K562 (cell line): Measurements from ENCODE around the gene TOMM40L. TPM values are rescaled to one million over a fixed set of nuclear protein-coding genes. Genes with fewer than 3 reads are reported as not detected.
A peak's percentile ranks its signal among the peaks of the same experiment; 100 is the strongest.

Experiments
- ATAC-seq: fragments of 200-7000 bp; cut with Tn5 transposase; 3 replicates; pipeline ENCODE4 v1.9.1; 2020; ENCODE audit warnings: moderate library complexity
- BruUV-seq: library from RNA; stranded (reverse); fragments of 400-500 nt; replicated peaks from 2 replicates; lab custom pipeline; 2021; lab: Mats Ljungman, UMichigan
- CTCF ChIA-PET: fragments of 300-600 bp; formaldehyde crosslinking; extraction: SDS; loops from one replicate; lab custom pipeline; 2021; ENCODE audit warnings: low intra/inter-chr PET ratio; lab: Yijun Ruan, JAX
- POLR2A ChIA-PET: fragments of 300-600, 350-650 bp; sonication (Branson Sonifier 250); formaldehyde crosslinking; extraction: SDS; loops from one replicate; lab custom pipeline; 2021; ENCODE audit warnings: antibody characterized with exemption, inconsistent platforms; lab: Yijun Ruan, JAX
- DNase-seq, 4 experiments: peaks; one replicate each; pipeline versions ENCODE4 v3.0.0 to v3.0.0-alpha.2; 2011 to 2018; ENCODE audit warnings: low spot score in 3 of 4, mixed read lengths in 3 of 4; ENCODE audit errors: extremely low read depth in 1 of 4
- FAIRE-seq: peaks from 2 replicates; lab custom pipeline; 2011; peaks lifted over from hg19 to GRCh38; lab: Jason Lieb, UNC
- H2AFZ ChIP-seq: 2 replicates; pipeline ENCODE4 v1.6.0; 2011; ENCODE audit warnings: low read depth, low read length, control low read depth, inconsistent platforms
- H3K27ac ChIP-seq: fragments of 200-600 bp; 3 replicates; pipeline ENCODE4 v1.8.0; 2011; ENCODE audit warnings: low read depth, mild to moderate bottlenecking, control low read depth, inconsistent platforms, low read length, moderate library complexity, mixed read lengths; ENCODE audit errors: extremely low read depth
- H3K27me3 ChIP-seq, 2 experiments: fragments of 300-600 bp in 1 of 2; 2 replicates in 1 of 2; 3 replicates in 1 of 2; pipeline versions ENCODE4 v1.6.0 to v1.8.0; 2011; ENCODE audit warnings: inconsistent platforms in 2 of 2, low read length in 2 of 2, mild to moderate bottlenecking in 1 of 2, mixed read lengths in 1 of 2, moderate library complexity in 1 of 2; ENCODE audit not compliant: control insufficient read depth in 2 of 2, insufficient read depth in 2 of 2
- H3K36me3 ChIP-seq: fragments of 300-600 bp; 3 replicates; pipeline ENCODE4 v1.8.0; 2011; ENCODE audit warnings: mild to moderate bottlenecking, low read length, inconsistent platforms; ENCODE audit not compliant: control insufficient read depth, insufficient read depth
- H3K4me1 ChIP-seq, 2 experiments: fragments of 200-600 bp in 1 of 2; replicated peaks in 1 of 2; 2 replicates in 1 of 2; 3 replicates in 1 of 2; pipeline versions ENCODE4 v1.5.1 to v1.8.0; 2011; ENCODE audit warnings: inconsistent platforms in 2 of 2, low read length in 2 of 2, mild to moderate bottlenecking in 1 of 2, mixed read lengths in 1 of 2, moderate library complexity in 1 of 2; ENCODE audit not compliant: control insufficient read depth in 2 of 2, insufficient read depth in 2 of 2
- H3K4me2 ChIP-seq: 2 replicates; pipeline ENCODE4 v1.6.1; 2011; ENCODE audit warnings: low read length, control low read depth, inconsistent platforms, mixed read lengths; ENCODE audit not compliant: insufficient read depth
- H3K4me3 ChIP-seq: fragments of 200-600 bp; sonication (generic), shearing (Covaris generic); 2 replicates; pipeline ENCODE4 v1.5.1; 2016; ENCODE audit warnings: control low read depth, inconsistent platforms
- H3K79me2 ChIP-seq: fragments of 200-600 bp; 3 replicates; pipeline ENCODE4 v1.8.0; 2011; ENCODE audit warnings: low read length, inconsistent platforms; ENCODE audit not compliant: control insufficient read depth, insufficient read depth
- H3K9ac ChIP-seq, 2 experiments: 2 replicates each; pipeline versions ENCODE4 v1.6.0 to v1.6.1; 2011; ENCODE audit warnings: low read depth in 2 of 2, low read length in 2 of 2, control low read depth in 1 of 2, inconsistent platforms in 1 of 2, mild to moderate bottlenecking in 1 of 2, mixed read lengths in 1 of 2; ENCODE audit not compliant: insufficient read depth in 1 of 2
- H3K9me1 ChIP-seq: one replicate; pipeline ENCODE4 v1.6.0; 2011; ENCODE audit warnings: inconsistent platforms, mild to moderate bottlenecking, low read length, moderate library complexity; ENCODE audit not compliant: control insufficient read depth, insufficient read depth
- H3K9me3 ChIP-seq: replicated peaks from 2 replicates; pipeline ENCODE4 v1.5.1; 2011; ENCODE audit warnings: low read depth, low read length, inconsistent platforms; ENCODE audit not compliant: control insufficient read depth, insufficient read depth
- H4K20me1 ChIP-seq: replicated peaks from 2 replicates; pipeline ENCODE4 v1.6.1; 2011; ENCODE audit warnings: low read length, inconsistent platforms, mixed read lengths; ENCODE audit not compliant: control insufficient read depth, insufficient read depth
- CREB1 ChIP-seq, 2 experiments: sonication (generic) in 1 of 2; formaldehyde crosslinking in 1 of 2; IDR thresholded peaks; 2 replicates each; pipeline versions ENCODE4 v1.6.1 to v1.8.0; 2012 to 2022; ENCODE audit warnings: inconsistent platforms in 1 of 2, mild to moderate bottlenecking in 1 of 2, missing genetic modification reagents in 1 of 2, moderate library complexity in 1 of 2
- FOXA1 ChIP-seq: fragments of 450-650 bp; IDR thresholded peaks from 2 replicates; pipeline ENCODE4 v1.6.1; 2016; ENCODE audit warnings: mild to moderate bottlenecking, borderline replicate concordance
- FOXJ2 ChIP-seq: fragments of 200-800 bp; sonication (Bioruptor generic); IDR thresholded peaks from 2 replicates; pipeline ENCODE4 v1.6.1; 2016; ENCODE audit warnings: missing genetic modification characterization, missing compliant biosample characterization
- HMBOX1 ChIP-seq: sonication (generic); IDR thresholded peaks from 2 replicates; pipeline ENCODE4 v1.6.1; 2016
- SMAD1 ChIP-seq: fragments of 150-350 bp; IDR thresholded peaks from 2 replicates; pipeline ENCODE4 v1.6.1; 2014; ENCODE audit warnings: low read length, low read depth; ENCODE audit not compliant: partially characterized antibody
- SPI1 ChIP-seq: IDR thresholded peaks from 2 replicates; pipeline ENCODE4 v1.6.1; 2011; ENCODE audit warnings: low read depth, low read length, control low read depth, borderline replicate concordance
- SRF ChIP-seq, 2 experiments: fragments of 250-450, 450-650 bp in 1 of 2; sonication (Bioruptor Pico) in 1 of 2; sonication (generic) in 1 of 2; formaldehyde crosslinking; IDR thresholded peaks; 2 replicates each; pipeline versions ENCODE4 v1.5.0 to v1.5.1; 2020 to 2022; ENCODE audit warnings: mild to moderate bottlenecking in 1 of 2, missing genetic modification reagents in 1 of 2
- ZBTB40 ChIP-seq, 2 experiments: fragments of 450-650 bp in 1 of 2; sonication (generic) in 1 of 2; formaldehyde crosslinking in 1 of 2; IDR thresholded peaks; 2 replicates each; pipeline versions ENCODE4 v1.7.1 to v1.9.0; 2016 to 2022; ENCODE audit warnings: inconsistent platforms in 1 of 2, mild to moderate bottlenecking in 1 of 2, missing genetic modification reagents in 1 of 2
- ZKSCAN3 ChIP-seq: fragments of 250-450 bp; sonication (Bioruptor Pico); IDR thresholded peaks from 2 replicates; pipeline ENCODE4 v1.4.0; 2020
- ZNF347 ChIP-seq: fragments of 450-650 bp; formaldehyde crosslinking; IDR thresholded peaks from 2 replicates; pipeline ENCODE4 v1.4.0; 2020; ENCODE audit warnings: low read depth, mild to moderate bottlenecking, moderate library complexity
- ZZZ3 ChIP-seq: fragments of 450-650 bp; IDR thresholded peaks from 2 replicates; pipeline ENCODE4 v1.6.1; 2016; ENCODE audit warnings: antibody characterized with exemption, mild to moderate bottlenecking, moderate library complexity
- WGBS: fragments of 100-300 bp; shearing (Covaris generic); methylation state at CpG from one replicate; pipeline ENCODE4 v1.1.6; 2016; ENCODE audit warnings: low coverage, mixed read lengths; ENCODE audit not compliant: insufficient coverage; ENCODE audit errors: missing lambda C conversion rate; 5-methylcytosine and 5-hydroxymethylcytosine counted together
- in situ Hi-C: fragments of 300-500 bp; cut with MboI; formaldehyde crosslinking; loops from 4 replicates; pipeline ENCODE4 v1.15.0; 2018; ENCODE audit warnings: inconsistent platforms, mixed read lengths
- intact Hi-C: fragments of 100-400 bp; cut with micrococcal nuclease; formaldehyde crosslinking; loops from 2 replicates; pipeline ENCODE4 v1.14.2; 2022
- polyA plus RNA-seq, 8 experiments: library from polyadenylated mRNA; depleted of rRNA in 4 of 8; stranded (reverse) in 5 of 8; unstranded in 3 of 8; fragments of >200 nt; fragmentation: Nextera tagmentation in 2 of 8; fragmentation: Illumina TruSeq in 1 of 8; extraction: Ambion mirVana in 2 of 8; extraction: Trizol in 1 of 8; gene quantifications; 2 replicates each; pipeline versions ENCODE4 v1.2.1 to v1.2.3, GENCODE V29; 2011 to 2014; ENCODE audit warnings: inconsistent platforms in 1 of 8, missing spikeins in 1 of 8
- total RNA-seq, 7 experiments: library from RNA; depleted of rRNA in 6 of 7; stranded (reverse); fragments of >200 nt in 6 of 7; fragmentation: Illumina TruSeq in 2 of 7; extraction: Trizol in 2 of 7; gene quantifications; 2 replicates each; pipeline versions ENCODE4 v1.2.1 to v1.2.3, GENCODE V29; 2011 to 2021; ENCODE audit warnings: low replicate concordance in 1 of 7

Gene TOMM40L
- total and polyA plus RNA-seq, 9 of the 15 experiments (the other 6 are each of a cell fraction or from before 2014, with no cell fraction given) = 9.6 to 33.6 (median 25.2) TPM

- no peak for TF ChIP-seq CREB1 (IDR thresholded peaks at IDR 0.05)
- TF ChIP-seq CREB1 (CRISPR knock-in tag; IDR thresholded peaks at IDR 0.05) = no peak
- TF ChIP-seq FOXJ2 (tag) = no peak
- TF ChIP-seq SRF (CRISPR knock-in tag; IDR thresholded peaks at IDR 0.05) = no peak
Measured at GRCh38 chr1:161238039-161238473, 12.2 kb downstream of the TOMM40L start, which contains the start of gene NR1I3 (continued).

GRCh38 chr1:161241682-161242081, 15.8 kb downstream of the TOMM40L start:
- intact Hi-C loops = no loop called here
- H3K79me2 ChIP-seq = no peaks in the 10 kb centered on the region
- no peaks in the 10 kb centered on the region for H3K27me3 ChIP-seq
- H3K27ac ChIP-seq = no peak overlapping the region
- H3K36me3 ChIP-seq = no peaks in the 10 kb centered on the region
- in situ Hi-C loops = no loop called here
- FAIRE-seq = peak; percentile 82
- H4K20me1 ChIP-seq = no peaks in the 10 kb centered on the region
- POLR2A ChIA-PET = no interaction called here
- H3K9me3 ChIP-seq = no peaks in the 10 kb centered on the region
- BruUV-seq = no TSS peak
- peak; percentile 80 for ATAC-seq
- H3K9ac ChIP-seq = no peak overlapping the region
- H3K4me3 ChIP-seq = no peak overlapping the region
- no peak overlapping the region for H3K4me2 ChIP-seq
- DNase-seq = peak in 2 of 4 experiments; percentile 21 to 36
- no peaks in the 10 kb centered on the region for H3K9me1 ChIP-seq
- 0 out of 2 replicates have a peak overlapping the region, but pooled peaks have one; percentile 41 for H2AFZ ChIP-seq
- WGBS = 4% methylated on average over 3 of the region's 3 CpGs
- CTCF ChIA-PET = no interaction called here
- peaks cover 4 to 15% of the 10 kb centered on the region in 2 experiments; a peak in 4 of 5 replicates for H3K4me1 ChIP-seq
- TF ChIP-seq SMAD1 (no peak), ZKSCAN3 (CRISPR knock-in tag) (no peak), ZNF347 (no peak), ZZZ3 (no peak), SPI1 (peak; percentile 25; the same call in 1 of the 2 replicates), ZBTB40 (IDR thresholded peaks at IDR 0.05) (no peak), ZBTB40 (CRISPR knock-in tag; IDR thresholded peaks at IDR 0.05) (no peak), FOXA1 (no peak), HMBOX1 (0 out of 2 replicates have a peak, but pooled peaks have one; percentile 36)
